GM19438 (cell line): ENCODE data around the gene ARL2BP.

Experiments used
- ATAC-seq: cut with Tn5 transposase; IDR thresholded peaks from one replicate; pipeline ENCODE4 v1.9.1; 2021; ENCODE audit warnings: low read depth; ENCODE audit not compliant: unreplicated experiment

ARL2BP gene

DNA sequence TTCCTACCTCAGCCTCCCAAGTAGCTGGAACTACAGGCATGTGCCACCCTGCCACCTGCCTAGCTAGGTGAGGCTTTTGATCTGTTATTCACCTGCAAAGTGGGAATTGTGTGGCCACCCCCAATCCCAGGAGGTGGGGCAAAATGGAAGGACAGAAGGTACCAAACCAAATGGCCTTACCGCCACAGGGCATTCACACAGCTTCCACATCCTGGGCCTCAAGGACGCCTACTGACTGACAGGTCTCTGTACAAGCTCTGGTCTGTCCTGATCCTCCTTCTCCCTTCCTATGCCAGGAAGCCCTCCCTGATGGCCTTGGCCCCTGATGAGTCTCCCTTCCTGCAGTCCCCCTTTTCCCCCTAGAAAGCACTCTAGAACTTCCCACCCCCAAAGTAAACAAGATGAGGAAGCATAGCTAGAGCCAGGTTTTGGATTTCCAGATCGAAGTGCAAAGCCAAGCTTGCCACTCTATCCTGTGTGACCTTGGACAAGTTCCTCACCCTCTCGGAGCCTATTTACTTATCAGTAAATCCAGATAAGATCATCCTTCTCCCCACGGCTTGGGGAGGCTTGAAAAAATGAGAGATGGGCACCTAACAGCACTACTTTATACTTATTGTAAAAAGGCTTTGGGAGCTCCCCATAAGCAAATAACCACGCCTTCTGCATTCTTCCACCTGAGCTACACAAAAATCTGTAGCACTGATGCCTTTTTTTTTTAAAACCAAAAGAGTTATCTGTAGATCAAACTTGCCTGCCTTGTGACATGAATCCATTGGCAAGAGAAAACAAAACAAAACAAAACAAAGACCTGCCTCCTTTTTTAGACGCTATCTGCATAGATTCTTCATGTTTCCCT lies 35.0 kb downstream of the ARL2BP start:
- no peak for ATAC-seq

DNA sequence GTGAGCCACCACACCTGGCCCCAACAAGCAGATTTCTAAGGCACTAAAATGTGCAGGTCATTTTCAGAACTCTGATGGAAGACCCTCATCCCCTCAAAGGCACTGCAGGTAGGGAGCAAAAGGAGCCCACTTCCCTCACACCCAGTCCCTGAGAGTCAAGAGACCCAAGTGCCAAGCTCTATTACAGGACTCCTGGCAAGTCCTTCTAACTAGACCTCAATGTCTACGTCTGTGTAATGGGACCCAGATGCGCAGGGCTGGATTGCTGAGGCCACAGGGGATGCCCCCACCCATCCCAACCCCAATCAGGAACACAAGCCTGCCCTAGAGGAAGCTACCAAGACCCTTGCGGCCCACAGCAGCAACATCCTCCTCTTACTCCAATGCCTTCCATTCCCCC lies 36.7 kb downstream of the ARL2BP start:
- ATAC-seq, result no peak

DNA sequence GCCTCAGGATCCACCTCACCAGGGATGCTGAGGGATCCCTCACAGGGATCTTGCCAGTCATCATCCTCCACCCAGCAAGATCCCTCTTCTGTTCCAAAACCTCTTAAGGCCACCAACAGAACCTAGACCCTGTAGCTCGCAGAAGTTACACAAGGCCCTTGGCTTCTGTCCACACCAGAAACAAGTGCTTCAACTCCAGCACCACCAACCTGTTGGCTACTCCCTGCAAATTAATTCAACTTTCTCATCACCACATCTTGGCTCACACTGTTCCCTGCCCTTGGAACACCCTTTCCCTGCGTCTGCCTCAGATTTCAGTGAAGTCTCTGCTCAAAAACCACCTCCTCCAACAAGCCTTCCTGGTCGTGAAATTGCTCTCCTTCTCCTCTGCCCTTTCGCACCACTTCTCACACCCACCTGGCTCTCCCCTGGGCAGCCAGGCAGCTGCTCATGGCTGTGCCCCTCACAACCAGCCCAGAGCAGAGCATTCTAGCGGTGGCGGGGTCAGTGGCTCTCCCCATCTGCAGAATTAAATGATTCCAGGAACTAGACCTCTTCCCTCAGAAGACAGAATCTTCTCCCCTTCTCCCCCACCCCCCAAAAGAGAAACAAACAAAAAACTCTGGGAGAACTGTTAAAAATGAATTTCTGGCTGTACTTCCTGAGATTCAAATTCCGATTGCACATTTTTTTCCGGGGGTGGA lies 37.6 kb downstream of the ARL2BP start:
- no peak for ATAC-seq

DNA sequence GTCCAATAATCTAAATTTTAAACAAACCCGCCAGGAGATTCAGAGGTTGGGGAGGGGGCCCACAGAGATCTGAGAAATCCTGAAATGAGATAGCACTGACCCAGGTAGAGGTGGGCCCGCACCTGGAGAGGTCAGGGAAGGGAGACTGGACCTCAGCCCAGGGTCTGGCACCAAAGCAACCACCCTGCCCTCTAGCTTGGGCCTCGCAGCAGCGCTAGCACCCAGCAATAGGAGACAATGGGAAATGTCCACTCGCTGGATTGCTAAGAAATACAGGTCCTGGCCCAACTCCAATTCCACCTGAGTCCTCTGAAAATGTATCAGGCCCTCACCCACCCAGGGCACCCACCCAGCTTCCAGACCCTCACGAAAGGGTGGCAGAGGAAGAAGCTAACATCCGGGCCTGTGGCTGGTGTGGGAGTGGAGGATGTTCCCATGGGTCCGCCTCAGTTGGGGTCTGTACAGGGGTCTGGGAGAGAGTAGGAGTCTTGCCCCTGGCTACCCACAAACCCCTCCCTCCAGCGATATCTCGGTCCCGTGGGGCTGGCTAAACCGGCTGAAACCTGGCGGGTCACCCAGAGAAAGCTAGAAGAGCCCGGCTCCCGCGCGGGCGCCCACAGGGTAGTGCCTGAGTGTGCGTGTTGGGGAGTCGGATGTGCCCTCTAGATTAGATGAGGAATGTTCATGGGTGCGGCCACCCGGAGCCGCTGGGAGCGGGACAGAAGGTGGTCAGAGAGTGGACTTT lies 38.3 kb downstream of the ARL2BP start:
- no peak for ATAC-seq

DNA sequence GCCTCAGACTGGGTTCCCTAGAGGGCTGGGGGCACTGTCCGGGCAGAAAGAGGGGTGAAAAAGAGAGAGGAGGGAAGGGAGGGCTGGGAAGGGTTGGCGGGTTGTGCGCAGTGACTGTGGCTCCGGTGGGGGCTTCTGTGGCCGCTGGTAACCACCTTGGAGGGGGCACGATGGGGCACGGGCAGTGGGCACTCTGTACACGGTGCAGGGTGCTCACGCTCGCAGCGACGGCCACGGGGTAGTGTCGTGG lies 38.8 kb downstream of the ARL2BP start:
- ATAC-seq, result no peak

DNA sequence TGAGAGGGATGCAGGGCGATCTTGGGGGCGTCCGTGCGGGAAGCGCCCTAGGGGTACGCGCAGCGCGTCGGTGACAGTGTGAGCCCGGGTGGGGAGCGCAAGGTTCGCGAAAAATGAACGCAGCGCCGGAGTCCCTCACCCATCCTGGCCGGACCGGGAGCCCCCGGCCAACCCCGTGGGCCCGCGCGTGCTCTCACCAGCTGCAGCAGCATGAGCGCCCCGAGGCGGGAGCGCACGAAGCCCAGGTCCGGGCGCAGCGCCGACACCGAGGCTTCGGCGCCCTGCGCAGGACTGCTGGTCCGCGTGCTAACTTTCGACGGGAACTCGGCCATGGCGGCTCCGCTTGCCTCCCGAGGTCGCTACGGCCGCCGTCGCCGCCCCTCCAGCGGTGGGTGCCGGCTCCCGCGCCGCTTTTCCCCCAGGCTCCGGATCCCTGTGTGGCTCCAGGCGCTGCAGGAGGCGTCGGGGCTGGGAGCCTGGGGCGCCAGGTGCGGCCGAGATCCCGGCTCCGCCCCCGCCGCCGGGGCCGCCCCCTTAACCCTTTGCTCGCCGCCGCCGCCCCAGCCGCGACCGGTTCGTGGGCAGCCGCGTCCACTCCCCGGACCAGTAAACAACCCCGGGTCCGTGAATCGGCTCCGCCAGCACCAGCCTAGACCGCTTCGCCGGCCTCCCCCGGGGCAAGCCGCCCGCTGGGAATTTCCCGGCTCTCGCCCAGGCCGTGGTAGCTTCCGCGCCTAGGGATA lies 39.3 kb downstream of the ARL2BP start, which contains the start of gene PLLP:
TSS of gene PLLP (minus strand) at position 464 of the 743 bp plus-strand sequence. CDS start at position 332, 132 bp downstream.
- no peak for ATAC-seq

DNA sequence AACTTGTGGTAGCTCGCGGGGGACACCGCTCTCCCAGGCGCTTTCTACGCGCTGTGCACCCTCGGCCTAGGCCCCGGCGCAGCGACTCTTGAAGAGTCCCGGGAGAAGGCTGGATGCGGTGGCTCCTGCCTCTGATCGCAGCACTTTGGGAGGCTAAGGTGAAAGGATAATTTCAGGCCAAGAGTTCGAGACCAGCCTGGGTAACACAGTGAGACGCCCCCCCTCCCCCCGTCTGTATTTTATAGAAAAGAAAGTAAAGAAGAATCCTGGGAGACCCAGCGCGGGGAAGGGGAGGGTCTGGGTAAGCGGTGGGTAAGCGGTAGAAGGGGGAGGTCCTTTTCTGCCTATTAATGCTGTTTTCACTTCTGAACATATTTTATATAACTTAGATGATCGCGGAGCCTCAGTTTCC lies 39.9 kb downstream of the ARL2BP start:
- ATAC-seq, result no peak

DNA sequence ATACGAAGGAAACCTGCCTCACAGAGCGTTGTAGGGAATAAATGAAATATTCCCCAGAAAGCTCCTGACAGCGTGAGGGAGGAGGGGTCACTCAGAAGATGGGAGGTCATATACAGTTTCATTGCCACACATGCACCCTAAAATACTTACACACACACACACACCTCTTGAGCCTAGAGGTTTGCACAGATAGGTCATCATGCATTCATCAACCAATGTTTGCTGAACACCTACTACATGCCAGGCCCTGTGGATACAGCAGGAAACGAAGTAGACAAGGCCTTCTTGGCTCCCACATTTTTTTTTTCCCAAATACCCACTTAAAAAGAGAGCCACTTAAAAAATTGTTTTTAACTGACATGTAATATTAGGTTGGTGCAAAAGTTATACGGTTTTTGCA lies 40.3 kb downstream of the ARL2BP start:
- ATAC-seq, result no peak

DNA sequence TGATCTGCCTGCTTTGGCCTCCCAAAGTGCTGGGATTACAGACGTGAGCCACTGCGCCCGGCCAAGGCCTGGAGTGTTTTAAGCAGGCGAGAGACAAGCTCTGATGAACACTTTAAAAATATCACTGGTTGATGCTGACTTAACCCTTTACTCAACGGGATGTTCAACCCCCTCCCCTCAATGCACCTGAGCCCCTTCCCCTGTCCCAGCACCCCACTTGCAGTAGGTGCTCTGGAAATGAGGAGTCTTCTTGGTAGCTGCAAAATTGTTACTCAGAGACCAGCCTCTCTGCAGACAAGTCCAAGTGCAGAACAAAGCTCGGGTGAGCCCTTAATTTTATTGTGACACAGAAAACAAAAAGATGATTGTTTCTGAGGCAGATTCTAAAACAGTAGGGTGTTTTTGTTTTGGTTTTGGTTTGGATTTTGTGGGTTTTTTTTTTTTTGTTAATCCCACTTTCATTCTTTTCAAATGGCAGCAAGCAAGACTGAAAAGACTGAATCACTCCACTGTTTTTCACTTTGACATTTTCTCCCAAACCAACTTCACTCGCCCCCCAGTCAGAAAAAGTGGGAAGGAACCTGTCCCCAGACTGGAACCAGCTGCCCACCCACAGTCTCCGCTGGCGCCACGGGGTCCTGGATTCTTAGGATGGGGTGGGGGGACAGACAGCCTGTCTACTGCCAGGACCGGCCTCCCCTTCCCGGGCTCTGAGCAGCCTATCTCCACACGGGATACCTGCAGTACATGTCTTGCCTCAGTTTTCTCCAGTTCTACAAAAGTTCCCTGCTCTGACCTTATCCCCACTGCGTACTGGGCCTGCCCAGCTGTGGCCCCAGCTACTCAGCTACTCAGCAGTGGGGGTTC lies 44.6 kb downstream of the ARL2BP start:
- no peak for ATAC-seq

DNA sequence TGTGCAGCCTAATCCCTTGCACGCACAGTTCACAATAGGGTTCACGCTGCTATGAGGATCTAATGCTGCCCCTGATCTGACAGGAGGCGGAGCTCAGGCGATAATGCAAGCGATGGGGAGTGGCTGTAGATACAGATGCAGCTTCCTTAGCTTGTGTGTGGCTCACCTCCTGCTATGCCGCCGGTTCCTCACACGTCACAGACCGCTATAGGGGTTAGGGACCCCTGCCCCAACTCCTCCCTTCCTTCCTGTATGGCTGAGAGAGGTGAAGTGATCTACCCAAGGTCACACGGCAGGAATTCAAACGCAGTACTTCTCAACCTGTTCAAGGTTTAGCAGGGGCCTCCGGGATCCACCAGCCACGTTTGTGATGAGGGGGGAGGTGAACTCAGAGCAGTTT lies 52.8 kb downstream of the ARL2BP start:
- no peak for ATAC-seq

DNA sequence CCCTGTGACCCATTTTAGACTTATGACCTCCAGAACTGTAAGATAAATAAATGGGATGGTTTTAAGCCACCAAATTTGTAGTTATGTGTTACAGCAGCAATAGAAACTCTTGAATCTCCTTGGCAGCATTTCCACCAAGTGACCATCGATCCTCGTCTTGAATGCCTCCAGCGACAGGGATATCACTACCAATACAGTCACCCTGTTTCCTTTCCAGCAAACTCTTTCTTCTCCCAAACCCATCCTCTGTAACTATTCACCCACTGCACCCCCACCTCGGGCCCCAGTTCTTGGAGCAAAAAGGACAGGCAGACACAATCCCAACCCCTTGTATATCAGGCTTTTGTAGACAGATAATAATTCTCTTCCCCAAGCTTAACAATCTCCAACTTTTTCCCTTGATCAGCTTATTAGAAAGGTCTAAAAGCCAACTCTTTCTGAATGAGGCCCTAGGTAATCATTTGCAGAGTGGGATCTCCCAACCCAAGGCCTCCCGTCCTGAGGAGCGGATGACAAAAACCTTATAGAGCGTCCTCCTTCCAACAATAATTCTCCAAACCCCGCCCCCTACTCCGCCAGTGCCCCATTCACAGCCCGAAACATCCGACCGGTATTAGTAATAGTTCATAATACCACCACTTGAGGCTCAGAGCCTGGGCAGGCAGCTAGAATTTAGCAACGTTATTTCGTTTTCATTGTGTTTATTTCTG lies 54.1 kb downstream of the ARL2BP start:
- peak; percentile 23 for ATAC-seq

DNA sequence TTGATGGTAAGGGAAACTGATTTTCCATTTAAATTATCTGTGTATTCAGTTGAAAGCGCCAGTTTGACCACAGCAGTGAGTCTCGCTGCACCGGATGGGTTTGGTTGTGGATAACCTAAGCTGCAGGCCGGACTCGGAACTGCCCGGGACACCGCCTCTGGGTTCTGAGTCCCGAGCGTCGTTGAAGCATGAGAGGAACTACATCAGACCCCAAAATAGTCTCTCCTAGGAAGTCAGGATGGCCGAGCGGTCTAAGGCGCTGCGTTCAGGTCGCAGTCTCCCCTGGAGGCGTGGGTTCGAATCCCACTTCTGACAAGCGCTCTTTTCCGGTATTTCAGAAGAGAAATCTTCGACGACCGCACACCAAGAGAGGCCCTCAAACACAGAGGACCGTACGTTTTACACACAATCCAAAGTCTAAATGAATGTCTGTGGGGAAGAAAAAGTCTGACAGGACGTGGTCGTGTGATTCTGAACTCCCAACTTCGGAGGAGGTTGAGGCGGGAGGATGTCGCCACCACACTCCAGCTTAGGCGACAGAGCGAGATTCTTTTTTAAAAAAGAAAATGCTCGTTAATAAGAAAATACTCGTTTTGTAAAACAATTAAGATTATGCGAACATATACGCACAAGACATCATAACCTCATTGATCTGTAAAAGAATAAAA lies 54.8 kb downstream of the ARL2BP start:
- ATAC-seq, result peak; percentile 53

DNA sequence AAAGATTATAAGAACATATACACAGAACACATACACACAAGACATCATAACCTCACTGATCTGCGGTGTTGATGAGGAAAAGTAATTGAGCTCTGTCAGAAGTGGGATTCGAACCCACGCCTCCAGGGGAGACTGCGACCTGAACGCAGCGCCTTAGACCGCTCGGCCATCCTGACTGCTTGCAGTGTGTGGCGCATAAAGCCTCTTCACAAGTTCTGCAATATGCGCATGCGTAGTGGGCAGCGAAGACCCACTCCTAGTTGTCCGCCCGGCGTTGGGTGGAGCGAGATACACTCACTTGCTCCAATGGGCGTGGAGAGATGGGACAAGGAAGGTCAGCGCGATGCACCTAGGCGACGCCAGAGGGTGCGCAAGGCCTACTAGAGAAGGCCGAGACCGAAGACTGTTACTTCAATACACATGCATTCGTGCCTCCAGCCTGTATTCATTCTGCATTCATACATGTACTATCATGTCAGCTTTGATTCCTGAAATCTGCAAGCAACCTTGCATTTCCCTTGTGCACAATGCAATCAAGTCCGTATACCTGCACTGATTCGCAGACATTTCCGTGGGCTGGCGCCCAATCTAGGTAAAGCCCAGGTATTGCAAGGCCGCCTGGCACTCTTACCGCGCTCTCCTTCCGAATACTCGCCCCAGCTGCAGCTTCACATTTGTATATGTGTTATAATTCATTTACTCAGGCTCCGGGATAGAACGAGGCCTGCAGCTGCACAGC lies 55.5 kb downstream of the ARL2BP start:
- ATAC-seq, result peak; percentile 79

DNA sequence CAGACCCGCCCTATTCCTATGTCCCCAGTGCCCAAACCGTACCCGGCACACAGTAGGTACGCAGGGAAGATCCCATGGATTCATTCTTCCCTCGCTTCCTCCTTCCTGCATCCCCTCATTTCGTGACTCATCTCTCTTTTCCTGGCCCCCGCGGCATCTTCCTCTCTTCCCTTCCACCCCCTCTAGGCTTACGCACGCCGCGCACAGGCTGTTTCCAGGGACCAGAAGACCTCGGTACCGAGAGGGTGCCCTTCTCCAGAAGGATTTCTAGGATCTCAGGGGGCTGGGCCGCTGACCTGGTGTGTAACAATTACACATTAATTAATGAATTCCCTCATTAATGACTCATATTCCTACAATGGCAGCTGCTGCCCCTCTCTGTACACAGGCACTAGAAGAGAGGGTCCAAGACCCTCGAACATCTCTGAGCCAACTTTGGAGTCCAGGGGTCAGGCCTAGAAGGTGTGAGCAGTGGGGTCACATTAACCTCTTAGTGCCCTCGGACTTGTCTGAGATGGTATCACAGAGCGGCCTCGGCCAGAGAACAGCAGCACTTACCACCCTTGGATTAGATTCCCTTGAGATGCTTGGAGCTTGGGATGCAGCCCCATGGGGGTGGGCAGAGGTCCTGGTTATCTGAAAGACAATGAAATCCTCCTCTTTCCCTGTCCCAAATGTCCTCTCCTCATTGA lies 56.2 kb downstream of the ARL2BP start:
- ATAC-seq, result no peak
